Chondrocyte (in vitro differentiated cells): Measurements from ENCODE around the gene PLBD1. TPM values are rescaled to one million over a fixed set of nuclear protein-coding genes. Genes with fewer than 3 reads are reported as not detected.

Source experiments
- DNase-seq: peaks from one replicate; pipeline ENCODE4 v3.0.0; 2021; ENCODE audit warnings: mixed read lengths, low spot score
- H3K27ac Mint-ChIP-seq: one replicate; pipeline ENCODE4 v1.8.0; 2021; ENCODE audit warnings: mild to moderate bottlenecking, moderate library complexity, mixed read lengths; ENCODE audit not compliant: unreplicated experiment
- H3K27me3 Mint-ChIP-seq: 2 replicates; pipeline ENCODE4 v1.8.0; 2021; ENCODE audit warnings: low read depth, mixed read lengths
- H3K36me3 Mint-ChIP-seq: 2 replicates; pipeline ENCODE4 v1.8.0; 2021; ENCODE audit warnings: low read depth, mixed read lengths
- H3K4me1 Mint-ChIP-seq: 2 replicates; pipeline ENCODE4 v1.8.0; 2021; ENCODE audit warnings: low read depth, mild to moderate bottlenecking, mixed read lengths
- H3K4me3 Mint-ChIP-seq: one replicate; pipeline ENCODE4 v1.8.0; 2021; ENCODE audit warnings: mild to moderate bottlenecking, moderate library complexity, mixed read lengths; ENCODE audit not compliant: unreplicated experiment
- H3K9me3 Mint-ChIP-seq: 2 replicates; pipeline ENCODE4 v1.8.0; 2021; ENCODE audit warnings: low read depth, mixed read lengths
- CTCF ChIP-seq: fragments of 200-600 bp; sonication (generic); IDR thresholded peaks from 2 replicates; pipeline ENCODE4 v1.5.0; 2021; ENCODE audit warnings: antibody characterized with exemption, mild to moderate bottlenecking, moderate library complexity
- total RNA-seq: library from RNA; stranded (reverse); gene quantifications from 3 replicates; pipeline ENCODE4 v1.2.1, GENCODE V29; 2021

PLBD1 gene
- total RNA-seq, 1 donor from 2014 or later, result 4.1 TPM

- Mint-ChIP-seq H3K27ac (no peak overlapping the region), H3K4me3 (no peak overlapping the region), H3K9me3 (no peaks in the 10 kb centered on the region), H3K27me3 (no peaks in the 10 kb centered on the region), H3K4me1 (no peaks in the 10 kb centered on the region), H3K36me3 (no peaks in the 10 kb centered on the region)
- no peak for DNase-seq
- no peak for TF ChIP-seq CTCF
Measured at GRCh38 chr12:14576896-14577295, 9.2 kb upstream of the PLBD1 start.

- no peak for TF ChIP-seq CTCF
- H3K4me1 Mint-ChIP-seq, result no peaks in the 10 kb centered on the region
- H3K27me3 Mint-ChIP-seq, result no peaks in the 10 kb centered on the region
- H3K27ac Mint-ChIP-seq, result no peak overlapping the region
- no peaks in the 10 kb centered on the region for H3K36me3 Mint-ChIP-seq
- H3K4me3 Mint-ChIP-seq, result no peak overlapping the region
- H3K9me3 Mint-ChIP-seq, result no peaks in the 10 kb centered on the region
- no peak for DNase-seq
Measured at GRCh38 chr12:14575585-14575984, 7.9 kb upstream of the PLBD1 start.

GRCh38 chr12:14573118-14573517 is 5.4 kb upstream of the PLBD1 start:
- Mint-ChIP-seq H3K9me3 (no peaks in the 10 kb centered on the region), H3K4me1 (peaks cover 3% of the 10 kb centered on the region), H3K27ac (no peak overlapping the region), H3K27me3 (peaks cover 2% of the 10 kb centered on the region), H3K36me3 (no peaks in the 10 kb centered on the region), H3K4me3 (no peak overlapping the region)
- no peak for DNase-seq
- TF ChIP-seq CTCF, result no peak

GRCh38 chr12:14572401-14572800 is 4.7 kb upstream of the PLBD1 start:
- no peak overlapping the region for H3K4me3 Mint-ChIP-seq
- no peaks in the 10 kb centered on the region for H3K36me3 Mint-ChIP-seq
- TF ChIP-seq CTCF, result no peak
- no peak for DNase-seq
- H3K9me3 Mint-ChIP-seq, result no peaks in the 10 kb centered on the region
- peaks cover 6% of the 10 kb centered on the region for H3K4me1 Mint-ChIP-seq
- no peak overlapping the region for H3K27ac Mint-ChIP-seq
- peaks cover 3% of the 10 kb centered on the region for H3K27me3 Mint-ChIP-seq

GRCh38 chr12:14571779-14572178 is 4.1 kb upstream of the PLBD1 start:
- no peaks in the 10 kb centered on the region for H3K36me3 Mint-ChIP-seq
- no peak overlapping the region for H3K27ac Mint-ChIP-seq
- no peak for TF ChIP-seq CTCF
- peaks cover 11% of the 10 kb centered on the region for H3K4me1 Mint-ChIP-seq
- H3K9me3 Mint-ChIP-seq, result no peaks in the 10 kb centered on the region
- no peak for DNase-seq
- H3K27me3 Mint-ChIP-seq, result peaks cover 3% of the 10 kb centered on the region
- H3K4me3 Mint-ChIP-seq, result no peak overlapping the region
